Fibroblast of peridontal ligament (primary cell): Measurements from ENCODE around the gene TUBB3.
"Not testable (repeated sequence)": the region's sequence is repeated elsewhere in the genome, so short reads cannot be mapped to it uniquely, and the experiment has no call there.

Source experiments
- DNase-seq: peaks from one replicate; pipeline ENCODE4 v3.0.0-alpha.2; 2010; ENCODE audit errors: extremely low read depth

TUBB3 gene

GRCh38 chr16:89965447-89966225 is 42.5 kb downstream of the TUBB3 start:
- DNase-seq, result no peak

GRCh38 chr16:89966756-89967155 is 43.6 kb downstream of the TUBB3 start:
- DNase-seq, result no peak

- DNase-seq, result not testable (repeated sequence)
Measured at GRCh38 chr16:89967436-89967835, 44.3 kb downstream of the TUBB3 start.

- DNase-seq, result not testable (repeated sequence)
Measured at GRCh38 chr16:89968074-89968473, 44.9 kb downstream of the TUBB3 start.

GRCh38 chr16:89969741-89970410 is 46.7 kb downstream of the TUBB3 start:
- DNase-seq, result no peak

GRCh38 chr16:89971495-89972243 is 48.5 kb downstream of the TUBB3 start:
- no peak for DNase-seq

GRCh38 chr16:89972244-89973234 is 49.4 kb downstream of the TUBB3 start:
- DNase-seq, result peak; percentile 85

- no peak for DNase-seq
Measured at GRCh38 chr16:89973235-89973634, 50.1 kb downstream of the TUBB3 start.

- DNase-seq, result no peak
Measured at GRCh38 chr16:89973654-89974335, 50.7 kb downstream of the TUBB3 start.

- no peak for DNase-seq
Measured at GRCh38 chr16:89974870-89975269, 51.7 kb downstream of the TUBB3 start.

GRCh38 chr16:89981414-89981813 is 58.3 kb downstream of the TUBB3 start:
- DNase-seq, result no peak

- DNase-seq, result no peak
Measured at GRCh38 chr16:89982318-89982717, 59.2 kb downstream of the TUBB3 start.

- DNase-seq, result no peak
Measured at GRCh38 chr16:89983536-89983935, 60.4 kb downstream of the TUBB3 start.

- no peak for DNase-seq
Measured at GRCh38 chr16:89984216-89984615, 61.1 kb downstream of the TUBB3 start.

GRCh38 chr16:89985219-89985618 is 62.1 kb downstream of the TUBB3 start:
- DNase-seq, result no peak
